LNCAP (cell line): Measurements from ENCODE around the gene P2RY6.

ENCODE experiments used
- TF ChIP-seq, protein P1 (sequence below): fragments of 450-650 bp; IDR thresholded peaks from 2 replicates; pipeline ENCODE4 v1.5.1; 2017; ENCODE audit warnings: mild to moderate bottlenecking

Gene P2RY6

DNA sequence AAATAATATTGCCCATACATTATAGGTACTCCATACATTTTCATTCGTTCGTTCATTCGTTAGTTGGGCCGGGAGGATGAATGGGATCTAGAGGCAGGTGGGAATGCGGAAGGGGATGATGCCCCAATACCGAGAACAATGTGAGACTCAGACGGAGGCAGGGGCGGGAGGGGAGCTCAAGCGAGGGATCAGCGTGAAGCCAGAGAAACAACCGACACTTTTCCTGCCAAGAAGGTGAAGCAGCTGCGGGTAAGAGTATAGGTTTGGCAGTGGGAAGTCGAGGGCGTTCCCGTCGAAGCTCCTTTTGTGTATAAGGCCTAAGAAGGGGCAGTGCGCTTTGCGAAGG is 34.8 kb downstream of the P2RY6 start:
- TF ChIP-seq, protein P1, sequence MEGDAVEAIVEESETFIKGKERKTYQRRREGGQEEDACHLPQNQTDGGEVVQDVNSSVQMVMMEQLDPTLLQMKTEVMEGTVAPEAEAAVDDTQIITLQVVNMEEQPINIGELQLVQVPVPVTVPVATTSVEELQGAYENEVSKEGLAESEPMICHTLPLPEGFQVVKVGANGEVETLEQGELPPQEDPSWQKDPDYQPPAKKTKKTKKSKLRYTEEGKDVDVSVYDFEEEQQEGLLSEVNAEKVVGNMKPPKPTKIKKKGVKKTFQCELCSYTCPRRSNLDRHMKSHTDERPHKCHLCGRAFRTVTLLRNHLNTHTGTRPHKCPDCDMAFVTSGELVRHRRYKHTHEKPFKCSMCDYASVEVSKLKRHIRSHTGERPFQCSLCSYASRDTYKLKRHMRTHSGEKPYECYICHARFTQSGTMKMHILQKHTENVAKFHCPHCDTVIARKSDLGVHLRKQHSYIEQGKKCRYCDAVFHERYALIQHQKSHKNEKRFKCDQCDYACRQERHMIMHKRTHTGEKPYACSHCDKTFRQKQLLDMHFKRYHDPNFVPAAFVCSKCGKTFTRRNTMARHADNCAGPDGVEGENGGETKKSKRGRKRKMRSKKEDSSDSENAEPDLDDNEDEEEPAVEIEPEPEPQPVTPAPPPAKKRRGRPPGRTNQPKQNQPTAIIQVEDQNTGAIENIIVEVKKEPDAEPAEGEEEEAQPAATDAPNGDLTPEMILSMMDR, result no peak

DNA sequence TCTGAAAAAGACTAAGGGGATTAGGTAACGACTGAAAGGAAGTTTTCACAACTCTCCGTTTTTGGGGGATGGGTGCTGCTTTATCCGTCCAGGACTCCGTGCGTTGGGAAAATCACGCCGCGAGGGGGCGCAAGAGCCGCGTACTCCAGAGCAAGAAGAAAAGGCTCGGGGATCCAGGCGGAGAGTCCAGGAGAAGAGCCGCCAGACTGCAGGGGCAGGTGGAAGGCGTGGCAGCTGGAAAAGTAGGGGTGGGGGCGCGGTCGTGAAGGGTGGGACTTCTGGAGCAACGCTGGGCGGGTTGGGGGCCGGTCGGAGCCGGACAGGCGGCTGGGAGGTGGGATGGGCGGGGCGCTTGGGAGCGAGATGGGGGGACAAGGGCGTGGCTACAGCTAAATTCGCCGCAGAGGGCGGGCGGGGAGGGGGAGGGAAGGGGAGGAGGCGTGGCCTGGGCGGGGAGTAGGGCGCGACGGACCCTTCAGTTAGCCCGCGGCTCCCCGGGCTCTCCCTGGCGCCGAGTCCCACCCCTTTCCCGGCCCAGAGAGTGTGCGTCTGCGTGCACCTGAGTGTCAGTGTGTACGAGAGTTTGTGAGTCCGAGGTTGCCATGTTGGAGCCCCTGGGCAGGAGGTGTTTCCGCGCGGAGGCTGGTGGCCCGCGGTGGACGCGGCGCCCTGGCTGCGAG is 35.3 kb downstream of the P2RY6 start:
- TF ChIP-seq, protein P1, result peak; percentile 84

DNA sequence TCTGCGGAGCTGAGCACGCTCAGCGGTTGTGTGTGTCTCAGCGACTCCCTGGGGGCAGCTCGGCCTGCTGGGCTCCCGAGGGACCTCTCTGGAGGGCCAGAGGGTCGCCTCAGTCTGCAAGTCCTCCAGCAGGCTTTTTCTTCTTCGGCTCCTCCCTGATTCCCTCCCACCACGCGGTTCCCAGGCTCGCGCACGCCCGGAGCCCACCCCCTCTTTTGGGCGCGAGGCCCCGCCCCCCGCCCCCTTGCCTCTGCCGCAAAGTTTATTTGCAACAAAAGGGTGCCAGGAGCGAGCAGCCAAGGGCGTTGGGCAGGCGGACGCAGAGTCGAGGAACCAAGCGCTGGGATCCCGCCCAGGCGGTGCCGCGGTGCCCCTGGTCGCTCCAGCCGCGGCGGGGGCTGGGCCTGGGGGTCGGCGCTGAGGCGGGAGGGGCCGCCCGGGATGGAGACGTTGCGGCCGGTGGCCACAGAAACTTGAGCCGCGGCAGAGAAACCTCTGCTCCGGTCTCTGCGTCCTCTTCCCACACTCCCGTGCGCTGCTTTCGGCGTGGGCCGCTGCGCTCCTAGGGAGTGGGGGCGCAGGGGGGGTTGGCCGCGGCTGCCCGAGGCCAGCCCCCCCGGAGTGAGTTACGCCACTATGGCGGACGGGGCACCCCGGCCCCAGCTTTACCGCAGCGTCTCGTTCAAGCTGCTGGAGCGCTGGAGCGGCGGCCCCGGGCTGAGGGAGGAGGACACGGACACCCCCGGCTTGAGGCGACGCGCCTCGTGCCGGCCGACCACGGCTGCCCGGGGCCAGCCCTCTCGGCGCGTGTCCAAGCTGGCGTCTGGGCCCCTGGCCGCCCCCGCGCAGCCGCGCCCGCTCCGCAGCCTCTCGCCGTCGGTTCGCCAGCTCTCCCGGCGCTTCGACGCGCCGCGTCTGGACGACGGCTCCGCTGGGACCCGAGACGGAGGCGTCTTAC is 36.1 kb downstream of the P2RY6 start, which contains the start of gene ARHGEF17:
Gene ARHGEF17 (plus strand): TSS at position 274 of the 958 bp plus-strand sequence. CDS start 363 bp downstream, at position 637.
- TF ChIP-seq, protein P1, result no peak

DNA sequence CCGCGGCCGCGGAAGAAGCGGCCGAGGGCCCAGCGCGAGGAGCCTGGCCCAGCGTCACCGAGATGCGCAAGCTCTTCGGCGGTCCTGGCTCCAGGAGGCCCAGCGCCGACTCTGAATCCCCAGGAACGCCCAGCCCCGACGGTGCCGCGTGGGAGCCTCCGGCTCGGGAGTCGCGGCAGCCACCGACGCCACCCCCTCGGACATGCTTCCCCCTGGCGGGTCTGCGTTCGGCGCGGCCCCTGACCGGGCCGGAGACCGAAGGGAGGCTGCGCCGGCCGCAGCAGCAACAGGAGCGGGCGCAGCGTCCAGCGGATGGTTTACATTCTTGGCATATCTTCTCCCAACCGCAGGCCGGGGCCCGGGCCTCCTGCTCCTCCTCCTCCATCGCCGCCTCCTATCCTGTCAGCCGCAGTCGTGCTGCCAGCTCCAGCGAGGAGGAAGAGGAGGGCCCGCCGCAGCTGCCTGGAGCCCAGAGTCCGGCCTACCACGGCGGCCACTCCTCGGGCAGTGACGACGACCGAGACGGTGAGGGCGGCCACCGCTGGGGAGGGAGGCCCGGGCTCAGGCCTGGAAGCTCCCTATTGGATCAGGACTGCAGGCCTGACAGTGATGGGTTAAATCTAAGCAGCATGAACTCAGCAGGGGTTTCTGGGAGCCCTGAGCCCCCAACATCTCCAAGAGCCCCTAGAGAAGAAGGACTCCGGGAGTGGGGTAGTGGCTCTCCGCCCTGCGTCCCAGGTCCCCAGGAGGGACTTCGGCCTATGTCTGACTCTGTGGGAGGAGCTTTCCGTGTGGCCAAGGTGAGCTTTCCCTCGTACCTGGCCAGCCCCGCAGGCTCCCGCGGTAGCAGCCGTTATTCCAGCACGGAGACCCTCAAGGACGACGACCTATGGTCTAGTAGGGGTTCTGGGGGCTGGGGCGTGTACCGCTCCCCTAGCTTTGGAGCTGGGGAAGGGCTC is 37.1 kb downstream of the P2RY6 start:
- TF ChIP-seq, protein P1, result no peak

DNA sequence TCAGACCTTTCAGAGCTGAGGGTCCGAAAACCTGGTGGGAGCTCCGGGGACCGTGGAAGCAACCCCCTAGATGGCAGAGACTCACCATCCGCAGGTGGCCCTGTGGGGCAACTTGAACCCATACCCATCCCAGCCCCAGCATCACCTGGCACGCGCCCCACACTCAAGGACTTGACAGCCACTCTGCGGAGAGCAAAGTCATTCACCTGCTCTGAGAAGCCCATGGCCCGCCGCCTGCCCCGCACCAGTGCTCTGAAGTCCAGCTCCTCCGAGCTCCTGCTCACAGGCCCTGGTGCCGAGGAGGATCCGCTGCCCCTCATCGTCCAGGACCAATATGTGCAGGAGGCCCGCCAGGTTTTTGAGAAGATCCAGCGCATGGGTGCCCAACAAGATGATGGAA is 37.9 kb downstream of the P2RY6 start:
- TF ChIP-seq, protein P1, result no peak

DNA sequence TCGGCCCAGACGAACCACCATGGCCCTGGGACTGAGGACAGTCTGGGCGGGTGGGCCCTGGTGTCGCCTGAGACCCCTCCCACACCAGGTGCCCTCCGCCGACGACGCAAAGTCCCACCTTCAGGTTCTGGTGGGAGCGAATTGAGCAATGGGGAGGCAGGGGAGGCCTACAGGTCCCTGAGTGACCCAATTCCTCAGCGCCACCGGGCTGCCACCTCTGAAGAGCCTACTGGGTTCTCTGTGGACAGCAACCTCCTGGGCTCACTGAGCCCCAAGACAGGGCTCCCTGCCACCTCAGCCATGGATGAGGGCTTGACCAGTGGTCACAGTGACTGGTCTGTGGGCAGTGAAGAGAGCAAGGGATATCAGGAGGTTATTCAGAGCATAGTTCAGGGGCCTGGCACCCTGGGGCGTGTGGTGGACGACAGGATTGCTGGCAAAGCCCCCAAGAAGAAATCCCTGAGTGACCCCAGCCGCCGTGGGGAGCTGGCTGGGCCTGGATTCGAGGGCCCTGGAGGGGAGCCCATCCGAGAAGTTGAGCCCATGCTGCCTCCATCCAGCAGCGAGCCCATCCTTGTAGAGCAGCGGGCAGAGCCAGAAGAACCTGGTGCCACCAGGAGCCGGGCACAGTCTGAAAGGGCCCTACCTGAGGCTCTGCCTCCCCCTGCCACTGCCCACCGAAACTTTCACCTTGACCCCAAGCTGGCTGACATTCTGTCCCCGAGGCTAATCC is 38.7 kb downstream of the P2RY6 start:
- TF ChIP-seq, protein P1, result no peak
